Measurements from ENCODE around the gene TMEM154. TPM values are rescaled to one million over a fixed set of nuclear protein-coding genes. Genes with fewer than 3 reads are reported as not detected.

The TMEM154 gene
- total and polyA plus RNA-seq, 10 donors = 5.0 to 72.3 (median 27.4) TPM

DNA sequence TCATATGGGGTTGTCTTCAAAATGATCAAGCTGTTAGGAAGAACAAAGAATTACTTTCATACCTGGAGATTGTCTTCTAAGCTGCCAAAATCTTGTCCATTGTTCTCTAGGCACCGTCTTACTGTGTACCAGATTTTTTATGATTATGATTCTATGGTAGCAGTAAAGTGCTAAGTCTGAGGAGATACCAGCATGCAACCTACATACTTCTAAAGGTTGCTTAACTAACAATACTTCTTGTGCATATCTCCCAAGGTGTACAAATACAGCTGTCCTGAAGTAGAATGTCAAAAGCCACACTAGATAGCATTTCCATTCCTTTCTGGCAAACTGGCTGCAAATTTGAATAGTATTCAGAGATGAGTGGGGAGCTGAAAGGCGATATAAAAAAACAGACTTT lies 81.3 kb downstream of the TMEM154 start:
- Histone ChIP-seq H3K4me3 (no peak overlapping the region), H3K27ac (no peak overlapping the region), H3K27me3 (replicated peaks in 1 of 7) (no peaks in the 10 kb centered on the region), H3K4me1 (peaks cover 0 to 4% (median 0%) of the 10 kb centered on the region in 6 donors), H3K36me3 (no peaks in the 10 kb centered on the region), H3K9me3 (no peaks in the 10 kb centered on the region)
- DNase-seq = no peak
- intact Hi-C loops (cut with DNase I; ENCODE audit: low total_unique reads) = no loop called here
- no peak for TF ChIP-seq POLR2AphosphoS5 (IDR thresholded peaks at IDR 0.05)
- no peak for TF ChIP-seq POLR2A (IDR thresholded peaks at IDR 0.05)
- TF ChIP-seq, protein P1, sequence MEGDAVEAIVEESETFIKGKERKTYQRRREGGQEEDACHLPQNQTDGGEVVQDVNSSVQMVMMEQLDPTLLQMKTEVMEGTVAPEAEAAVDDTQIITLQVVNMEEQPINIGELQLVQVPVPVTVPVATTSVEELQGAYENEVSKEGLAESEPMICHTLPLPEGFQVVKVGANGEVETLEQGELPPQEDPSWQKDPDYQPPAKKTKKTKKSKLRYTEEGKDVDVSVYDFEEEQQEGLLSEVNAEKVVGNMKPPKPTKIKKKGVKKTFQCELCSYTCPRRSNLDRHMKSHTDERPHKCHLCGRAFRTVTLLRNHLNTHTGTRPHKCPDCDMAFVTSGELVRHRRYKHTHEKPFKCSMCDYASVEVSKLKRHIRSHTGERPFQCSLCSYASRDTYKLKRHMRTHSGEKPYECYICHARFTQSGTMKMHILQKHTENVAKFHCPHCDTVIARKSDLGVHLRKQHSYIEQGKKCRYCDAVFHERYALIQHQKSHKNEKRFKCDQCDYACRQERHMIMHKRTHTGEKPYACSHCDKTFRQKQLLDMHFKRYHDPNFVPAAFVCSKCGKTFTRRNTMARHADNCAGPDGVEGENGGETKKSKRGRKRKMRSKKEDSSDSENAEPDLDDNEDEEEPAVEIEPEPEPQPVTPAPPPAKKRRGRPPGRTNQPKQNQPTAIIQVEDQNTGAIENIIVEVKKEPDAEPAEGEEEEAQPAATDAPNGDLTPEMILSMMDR (IDR thresholded peaks at IDR 0.05 in 8 of 11, conservative IDR thresholded peaks at IDR 0.05 in 3 of 11) = no peak
- 93 to 99% (median 94%) methylated on average over 2 of the region's 2 CpGs for WGBS, 5 donors

DNA sequence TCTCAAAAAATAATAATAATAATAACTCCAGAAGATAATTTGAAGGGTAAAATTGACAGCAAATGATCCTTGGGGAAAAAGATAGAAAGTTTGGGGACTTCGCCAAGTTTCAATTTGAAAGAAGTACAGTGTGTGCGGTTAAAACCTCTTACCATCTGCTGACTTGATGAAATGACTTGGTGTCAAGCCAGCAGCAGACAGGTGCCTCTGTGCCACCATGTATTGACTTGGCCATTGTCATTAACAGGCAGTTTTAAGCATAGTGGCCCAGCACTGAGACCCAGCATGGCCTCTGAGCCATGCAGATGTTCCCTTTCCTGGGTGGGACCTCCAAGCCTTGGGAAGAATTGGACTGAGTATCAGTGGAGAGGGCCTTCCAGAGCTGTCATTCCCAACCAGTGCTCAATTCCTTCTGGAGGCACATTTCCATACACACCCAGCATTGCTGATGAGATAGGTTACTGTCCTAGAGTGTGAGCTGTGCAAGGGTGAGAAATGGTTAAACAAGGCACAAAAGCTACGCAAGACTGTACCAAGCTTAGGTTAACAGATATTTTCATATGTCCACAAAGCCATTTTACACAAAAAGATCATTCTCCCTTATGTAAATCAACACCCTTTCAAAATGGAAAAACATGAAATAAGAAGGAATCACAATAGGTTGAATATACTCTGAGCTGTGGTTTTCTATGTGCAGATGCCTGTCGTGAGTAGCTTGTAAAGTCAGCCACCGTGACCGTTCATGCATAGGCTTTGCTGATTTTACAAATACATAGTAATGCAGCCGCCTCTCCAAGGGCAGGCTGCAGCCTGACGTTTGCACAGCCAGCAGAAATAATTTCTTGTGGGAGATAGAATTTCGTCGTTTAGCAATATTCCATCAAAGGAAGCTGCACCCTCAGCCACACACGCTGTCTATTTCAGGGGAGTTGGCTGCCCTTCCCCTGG lies 84.5 kb downstream of the TMEM154 start:
- no peak for DNase-seq
- 64 to 81% (median 74%) methylated on average over 11 of the region's 11 CpGs for WGBS, 5 donors
- TF ChIP-seq POLR2A (IDR thresholded peaks at IDR 0.05) (no peak), POLR2AphosphoS5 (IDR thresholded peaks at IDR 0.05) (no peak)
- TF ChIP-seq, protein P1 (IDR thresholded peaks at IDR 0.05 in 8 of 11, conservative IDR thresholded peaks at IDR 0.05 in 3 of 11) = no peak
- H3K9me3 ChIP-seq = no peaks in the 10 kb centered on the region
- no peak overlapping the region for H3K4me3 ChIP-seq
- no peaks in the 10 kb centered on the region for H3K36me3 ChIP-seq
- intact Hi-C loops (cut with DNase I; ENCODE audit: low total_unique reads) = no loop called here
- no peak overlapping the region for H3K27ac ChIP-seq
- peaks cover 0 to 13% (median 6%) of the 10 kb centered on the region in 6 donors for H3K4me1 ChIP-seq
- H3K27me3 ChIP-seq (replicated peaks in 1 of 7) = peaks cover 0 to 8% (median 0%) of the 10 kb centered on the region in 7 donors

DNA sequence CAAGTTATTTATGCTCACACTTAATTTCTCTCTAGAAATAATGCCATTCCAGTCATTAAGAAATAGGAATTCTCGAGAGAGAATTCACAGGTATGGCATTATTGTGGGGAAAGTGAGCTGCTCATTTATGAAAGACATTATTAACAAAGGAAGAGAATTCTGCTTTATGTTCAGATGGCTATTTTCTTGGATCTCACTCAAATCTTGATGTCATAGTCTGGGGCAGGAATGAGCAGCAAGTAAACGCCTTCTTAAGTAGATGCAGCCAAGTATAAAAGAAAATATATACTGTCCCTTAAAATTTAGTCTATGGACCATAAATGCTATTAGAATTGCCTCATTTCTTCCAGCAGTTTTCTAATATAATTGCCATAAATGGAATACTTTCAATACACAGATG lies 85.7 kb downstream of the TMEM154 start:
- no peaks in the 10 kb centered on the region for H3K36me3 ChIP-seq
- TF ChIP-seq, protein P1 (IDR thresholded peaks at IDR 0.05 in 8 of 11, conservative IDR thresholded peaks at IDR 0.05 in 3 of 11) = no peak
- TF ChIP-seq POLR2A (IDR thresholded peaks at IDR 0.05) = no peak
- TF ChIP-seq POLR2AphosphoS5 (IDR thresholded peaks at IDR 0.05) = no peak
- WGBS, 5 donors = 83 to 93% (median 89%) methylated on average over 2 of the region's 2 CpGs
- H3K27me3 ChIP-seq (replicated peaks in 1 of 7) = peaks cover 0 to 8% (median 0%) of the 10 kb centered on the region in 7 donors
- H3K4me1 ChIP-seq = peaks cover 0 to 13% (median 6%) of the 10 kb centered on the region in 6 donors
- H3K4me3 ChIP-seq = no peak overlapping the region
- intact Hi-C loops (cut with DNase I; ENCODE audit: low total_unique reads) = no loop called here
- H3K27ac ChIP-seq = no peak overlapping the region
- no peaks in the 10 kb centered on the region for H3K9me3 ChIP-seq
- DNase-seq = no peak

DNA sequence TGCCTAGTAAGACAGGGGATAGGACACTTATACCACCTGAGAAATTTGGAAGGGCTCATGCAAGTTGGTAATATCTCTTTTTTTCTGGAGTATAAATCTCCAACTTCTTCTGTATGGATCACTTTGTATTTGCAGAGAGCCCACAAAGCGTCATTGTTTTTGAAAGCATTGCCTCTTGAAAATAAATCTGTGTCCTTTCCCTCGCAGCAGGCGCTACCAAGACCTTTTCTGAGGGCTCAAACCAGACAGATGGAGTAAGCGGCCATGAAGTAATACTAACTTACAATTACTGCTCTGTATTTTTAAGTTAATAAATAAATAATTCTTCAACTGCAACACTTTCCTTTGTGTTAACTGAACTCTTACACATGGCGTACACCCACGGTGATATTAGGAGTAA lies 87.9 kb downstream of the TMEM154 start:
- peaks cover 0 to 8% (median 0%) of the 10 kb centered on the region in 7 donors for H3K27me3 ChIP-seq (replicated peaks in 1 of 7)
- peaks cover 0 to 6% (median 0%) of the 10 kb centered on the region in 8 donors for H3K9me3 ChIP-seq
- intact Hi-C loops (cut with DNase I; ENCODE audit: low total_unique reads) = no loop called here
- no peak overlapping the region for H3K4me3 ChIP-seq
- no peak overlapping the region for H3K27ac ChIP-seq
- DNase-seq = no peak
- TF ChIP-seq, protein P1 (IDR thresholded peaks at IDR 0.05 in 8 of 11, conservative IDR thresholded peaks at IDR 0.05 in 3 of 11) = no peak
- TF ChIP-seq POLR2A (IDR thresholded peaks at IDR 0.05) = no peak
- no peak for TF ChIP-seq POLR2AphosphoS5 (IDR thresholded peaks at IDR 0.05)
- H3K4me1 ChIP-seq = peaks cover 0 to 13% (median 6%) of the 10 kb centered on the region in 6 donors
- no peaks in the 10 kb centered on the region for H3K36me3 ChIP-seq
- 87 to 91% (median 89%) methylated on average over 6 of the region's 6 CpGs for WGBS, 5 donors

Measured in spleen (tissue), 11 donors.